GM19193 (cell line): ENCODE measurements around the gene ANKS1A.

Experiments used
- POLR2A ChIP-seq: IDR thresholded peaks from 4 replicates; pipeline ENCODE4 v1.6.1; 2011; ENCODE audit not compliant: insufficient read depth, insufficient read length; ENCODE audit errors: extremely low read depth

The ANKS1A gene

GRCh38 chr6:34957231-34957783 is 68.3 kb downstream of the ANKS1A start:
- TF ChIP-seq POLR2A: no peak

- no peak for TF ChIP-seq POLR2A
Measured at GRCh38 chr6:34958734-34959133, 69.7 kb downstream of the ANKS1A start.

GRCh38 chr6:34959224-34959623 is 70.2 kb downstream of the ANKS1A start:
- no peak for TF ChIP-seq POLR2A

GRCh38 chr6:34961082-34961481 is 72.0 kb downstream of the ANKS1A start:
- no peak for TF ChIP-seq POLR2A

GRCh38 chr6:34961574-34961973 is 72.5 kb downstream of the ANKS1A start:
- TF ChIP-seq POLR2A: no peak

- no peak for TF ChIP-seq POLR2A
Measured at GRCh38 chr6:34964564-34964963, 75.5 kb downstream of the ANKS1A start.

- no peak for TF ChIP-seq POLR2A
Measured at GRCh38 chr6:34967461-34967860, 78.4 kb downstream of the ANKS1A start.

- no peak for TF ChIP-seq POLR2A
Measured at GRCh38 chr6:34969662-34970265, 80.7 kb downstream of the ANKS1A start.

GRCh38 chr6:34970488-34970887 is 81.4 kb downstream of the ANKS1A start:
- TF ChIP-seq POLR2A: no peak

- no peak for TF ChIP-seq POLR2A
Measured at GRCh38 chr6:34970957-34971356, 81.9 kb downstream of the ANKS1A start.

GRCh38 chr6:34973547-34974248 is 84.6 kb downstream of the ANKS1A start:
- no peak for TF ChIP-seq POLR2A

GRCh38 chr6:34974249-34974642 is 85.2 kb downstream of the ANKS1A start:
- TF ChIP-seq POLR2A: no peak

GRCh38 chr6:34976239-34976638 is 87.2 kb downstream of the ANKS1A start:
- TF ChIP-seq POLR2A: no peak

GRCh38 chr6:34979218-34979617 is 90.2 kb downstream of the ANKS1A start:
- TF ChIP-seq POLR2A: no peak

GRCh38 chr6:34979994-34980393 is 90.9 kb downstream of the ANKS1A start:
- no peak for TF ChIP-seq POLR2A

GRCh38 chr6:34981366-34981765 is 92.3 kb downstream of the ANKS1A start:
- TF ChIP-seq POLR2A: no peak
